Right hindlimb (tissue), 1 donor: Measurements from ENCODE around the gene FOXJ3.

Source experiments
- DNase-seq: peaks from one replicate; pipeline ENCODE4 v3.0.0-alpha.2; 2018

The FOXJ3 gene

GRCh38 chr1:42333662-42334239 is 1.3 kb downstream of the FOXJ3 start:
- no peak for DNase-seq

DNA sequence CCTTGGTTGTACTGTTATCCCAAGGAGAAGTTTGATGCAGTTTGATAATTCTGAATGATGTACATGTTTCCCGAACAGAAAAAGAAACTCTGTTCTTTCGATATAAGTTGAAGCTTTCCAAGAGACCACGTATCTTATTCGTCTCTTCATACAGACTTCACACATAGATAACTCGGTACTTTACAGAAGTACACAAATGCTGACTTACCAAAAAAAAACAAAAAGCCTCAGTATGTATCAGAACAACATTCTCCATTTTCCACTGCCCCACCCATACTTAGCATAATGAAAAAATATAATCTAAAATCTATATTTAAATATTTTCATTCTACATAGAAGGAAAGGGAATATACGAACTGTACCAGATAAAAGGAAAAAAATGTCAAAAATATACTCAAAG is 2.2 kb downstream of the FOXJ3 start:
- DNase-seq, result no peak

- DNase-seq, result no peak
These were observed 4.8 kb downstream of the FOXJ3 start for GRCh38 chr1:42330215-42330614.

DNA sequence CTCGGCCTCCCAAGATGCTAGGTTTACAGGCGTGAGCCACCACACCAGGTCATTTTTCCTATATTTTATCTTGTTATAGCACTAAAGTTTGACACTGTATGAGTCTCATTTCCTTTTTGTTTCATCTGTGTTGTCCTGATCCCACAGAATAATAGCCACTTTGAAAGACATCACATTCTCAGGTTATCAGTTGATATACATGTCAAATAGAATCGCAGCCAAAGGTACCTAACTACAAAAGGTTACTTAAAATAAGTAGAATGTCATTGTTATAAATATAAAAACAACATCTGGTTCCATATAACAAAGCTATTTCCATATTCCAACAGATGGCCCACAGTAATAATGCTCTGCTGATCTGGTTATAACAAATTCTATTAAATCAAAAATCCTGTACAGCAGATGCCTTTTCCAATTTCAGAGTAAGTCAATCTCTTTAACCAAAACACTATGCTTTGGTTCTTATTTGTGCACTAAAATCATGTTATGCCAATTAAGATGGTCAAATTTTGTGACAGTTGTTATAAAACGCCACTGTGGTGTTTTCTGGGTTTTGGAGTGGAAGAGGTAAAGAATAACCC is 6.0 kb downstream of the FOXJ3 start:
- DNase-seq, result no peak

- no peak for DNase-seq
These were observed 6.9 kb downstream of the FOXJ3 start for GRCh38 chr1:42328047-42328625.

GRCh38 chr1:42325014-42325402 is 10.0 kb downstream of the FOXJ3 start:
- DNase-seq, result no peak

GRCh38 chr1:42324398-42325013 is 10.5 kb downstream of the FOXJ3 start:
- DNase-seq, result no peak

- no peak for DNase-seq
These were observed 11.5 kb downstream of the FOXJ3 start for GRCh38 chr1:42323551-42323950.

DNA sequence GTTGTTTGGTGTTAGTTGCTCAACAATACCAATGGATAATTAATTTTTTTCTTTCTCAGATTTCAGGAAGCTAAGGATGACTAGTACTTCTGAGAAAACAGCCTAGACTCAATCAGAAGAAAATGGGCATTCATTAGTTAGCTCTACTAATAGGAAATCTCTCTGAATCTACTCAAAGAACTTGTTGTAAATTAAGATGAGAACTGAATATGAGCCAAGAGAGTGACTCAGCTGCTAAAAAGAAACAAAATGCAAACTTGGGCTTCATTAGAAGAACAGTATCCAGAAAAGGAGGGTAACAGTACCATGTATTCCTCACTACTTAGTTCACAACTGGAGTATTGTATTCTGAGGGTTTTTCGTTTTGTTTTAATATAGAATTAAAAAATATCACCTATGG is 12.5 kb downstream of the FOXJ3 start:
- no peak for DNase-seq

DNA sequence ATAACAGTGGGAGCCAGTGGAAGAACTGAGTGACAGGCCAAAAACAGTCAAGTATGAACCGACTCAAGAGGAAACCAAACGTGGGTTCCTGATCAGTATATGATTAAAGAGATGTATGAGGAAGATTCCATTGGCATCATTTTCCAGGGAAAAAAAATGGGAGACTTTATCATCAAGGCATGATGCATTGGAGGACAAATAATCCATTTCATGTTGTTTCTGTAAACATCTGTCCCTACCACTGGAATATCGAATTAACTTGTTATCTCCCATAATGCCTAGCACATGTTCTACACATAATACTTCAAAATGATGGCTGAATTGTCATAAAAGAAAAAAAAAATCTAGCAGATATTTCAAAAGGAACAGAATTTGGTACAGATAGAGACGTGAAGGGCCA is 13.3 kb downstream of the FOXJ3 start:
- DNase-seq, result no peak

DNA sequence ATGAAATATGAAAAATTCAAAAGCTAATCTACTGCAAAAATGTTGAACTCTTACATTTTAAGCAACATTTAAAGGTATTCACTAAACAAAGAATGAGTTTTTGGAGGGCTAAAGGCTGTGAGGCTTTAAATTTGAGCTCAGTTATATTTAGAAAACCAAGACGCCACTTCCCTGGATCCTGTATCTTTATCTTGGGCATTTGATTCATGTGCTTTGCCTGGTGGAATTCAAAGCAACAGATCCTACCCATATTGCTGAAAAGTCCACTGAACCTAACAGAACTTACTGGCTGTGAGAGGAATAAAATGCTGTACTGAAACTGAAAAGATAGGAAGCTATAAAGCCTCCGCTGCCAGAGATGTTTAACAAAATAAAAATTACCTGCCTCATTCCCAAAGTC is 14.3 kb downstream of the FOXJ3 start:
- no peak for DNase-seq

- DNase-seq, result no peak
These were observed 15.1 kb downstream of the FOXJ3 start for GRCh38 chr1:42319871-42320484.

- DNase-seq, result no peak
These were observed 15.7 kb downstream of the FOXJ3 start for GRCh38 chr1:42319128-42319851.

DNA sequence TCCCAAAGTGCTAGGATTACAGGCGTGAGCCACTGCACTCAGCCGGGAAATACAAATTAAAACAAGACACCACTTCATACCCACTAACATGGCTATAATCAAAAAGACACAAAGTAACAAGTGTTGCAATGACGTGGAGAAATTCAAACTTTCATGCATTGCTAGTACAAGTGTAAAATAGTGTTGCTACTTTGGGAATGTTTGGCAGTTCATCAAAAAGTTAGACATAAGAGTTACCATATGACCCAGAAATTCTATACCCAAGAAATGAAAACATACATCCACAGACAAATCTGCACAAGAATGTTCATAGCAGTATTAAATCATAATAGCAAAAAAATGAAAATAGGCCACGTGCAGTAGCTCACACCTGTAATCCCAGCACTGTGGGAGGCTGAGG is 16.4 kb downstream of the FOXJ3 start:
- no peak for DNase-seq

- no peak for DNase-seq
These were observed 17.7 kb downstream of the FOXJ3 start for GRCh38 chr1:42317308-42317707.

DNA sequence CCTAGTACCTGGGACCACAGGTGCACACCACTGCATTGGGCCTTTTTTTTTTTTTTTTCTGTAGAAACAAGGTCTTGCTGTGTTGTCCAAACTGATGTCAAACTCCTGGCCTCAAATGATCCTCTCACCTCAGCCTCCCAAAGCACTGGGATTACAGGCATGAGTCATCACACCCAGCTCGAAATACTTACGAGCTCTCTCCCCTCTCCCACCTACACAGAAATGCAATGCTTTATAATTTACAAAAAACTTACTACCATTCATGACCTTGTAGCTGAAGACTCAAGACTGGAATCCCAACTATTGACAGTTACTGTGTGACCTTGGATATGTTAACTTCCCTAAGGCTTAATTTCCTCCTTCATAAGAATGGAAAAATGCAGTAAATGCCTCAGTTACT is 18.7 kb downstream of the FOXJ3 start:
- no peak for DNase-seq

GRCh38 chr1:42315500-42315899 is 19.5 kb downstream of the FOXJ3 start:
- DNase-seq, result no peak

DNA sequence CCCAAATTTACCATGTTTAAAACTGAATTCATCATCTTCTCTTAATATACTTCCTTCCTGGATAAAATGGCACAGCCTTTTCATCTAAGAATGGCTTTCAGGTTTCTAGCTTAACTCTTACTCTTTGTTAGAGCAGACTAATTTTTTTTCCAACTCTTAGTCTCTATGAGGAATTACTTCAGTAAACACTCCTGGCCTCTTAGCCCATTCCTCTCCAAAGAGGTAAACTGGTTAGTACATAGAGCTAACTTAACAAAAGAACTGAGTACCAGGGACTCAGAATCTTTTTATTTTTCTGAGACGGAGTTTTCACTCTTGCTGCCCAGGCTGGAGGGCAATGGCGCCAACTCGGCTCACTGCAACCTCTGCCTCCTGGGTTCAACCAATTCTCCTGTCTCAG is 21.1 kb downstream of the FOXJ3 start:
- no peak for DNase-seq

DNA sequence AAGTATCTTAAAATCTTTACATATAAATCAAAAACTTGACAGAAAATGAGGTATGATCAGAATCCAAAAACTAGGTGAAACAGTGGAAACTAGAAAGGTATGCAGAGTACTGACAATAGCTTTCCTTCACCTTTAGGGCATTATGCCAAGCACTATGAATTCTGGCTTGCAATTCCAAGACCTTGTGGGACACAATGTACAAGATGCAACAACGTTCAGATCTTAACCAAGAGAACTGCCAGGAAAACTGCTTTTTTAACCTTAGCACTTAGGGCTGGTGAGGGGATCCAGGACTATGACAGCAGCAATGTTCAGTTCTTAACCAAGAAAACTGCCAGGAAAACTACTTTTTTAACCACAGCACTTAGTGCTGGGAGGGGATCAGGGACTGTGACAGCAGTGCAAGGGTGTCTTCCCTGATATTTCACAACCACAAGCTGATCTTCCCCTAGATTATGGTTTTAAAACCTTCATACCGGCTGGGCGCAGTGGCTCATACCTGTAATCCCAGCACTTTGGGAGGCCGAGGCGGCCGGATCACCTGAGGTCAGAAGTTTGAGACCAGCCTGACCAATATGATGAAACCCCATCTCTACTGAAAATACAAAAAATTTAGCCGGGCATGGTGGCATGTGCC is 22.3 kb downstream of the FOXJ3 start:
- DNase-seq, result no peak

DNA sequence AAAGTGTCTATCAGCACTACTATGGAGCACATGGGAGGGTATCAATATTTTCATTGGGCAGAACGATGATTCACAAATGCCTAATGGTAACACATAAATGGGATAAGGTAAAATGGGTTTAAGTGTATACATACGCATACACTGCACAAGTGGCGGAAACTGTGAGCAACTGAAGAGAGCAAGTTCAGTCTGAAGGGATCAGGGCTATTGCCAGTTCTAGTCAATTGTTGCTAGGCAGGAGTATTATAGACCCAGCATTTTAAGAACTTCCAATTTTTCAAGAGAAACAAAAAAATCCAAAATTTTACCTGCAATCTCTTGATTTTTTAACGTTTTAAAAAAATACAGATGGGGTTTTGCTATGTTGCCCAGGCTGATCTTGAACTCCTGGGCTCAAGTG is 23.1 kb downstream of the FOXJ3 start:
- DNase-seq, result no peak

DNA sequence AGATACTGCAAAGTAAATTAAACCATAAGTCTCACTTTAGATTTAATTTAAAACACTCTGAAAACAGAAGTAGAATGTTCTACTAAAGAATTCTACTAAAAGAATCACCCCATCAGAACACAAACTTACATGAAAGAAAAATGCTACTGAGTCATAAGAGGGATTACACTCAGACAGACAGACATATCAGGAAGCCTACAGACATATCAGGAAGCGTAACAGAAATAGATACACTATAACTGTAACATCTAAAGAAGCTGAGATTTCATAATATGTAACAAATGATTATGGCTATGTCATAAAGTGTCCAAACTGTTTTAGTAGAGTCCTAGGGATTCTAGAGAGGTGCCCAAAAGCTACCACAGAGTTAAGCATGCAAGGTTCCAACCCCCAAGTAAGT is 23.9 kb downstream of the FOXJ3 start:
- no peak for DNase-seq

GRCh38 chr1:42306977-42307376 is 28.1 kb downstream of the FOXJ3 start:
- DNase-seq, result no peak

DNA sequence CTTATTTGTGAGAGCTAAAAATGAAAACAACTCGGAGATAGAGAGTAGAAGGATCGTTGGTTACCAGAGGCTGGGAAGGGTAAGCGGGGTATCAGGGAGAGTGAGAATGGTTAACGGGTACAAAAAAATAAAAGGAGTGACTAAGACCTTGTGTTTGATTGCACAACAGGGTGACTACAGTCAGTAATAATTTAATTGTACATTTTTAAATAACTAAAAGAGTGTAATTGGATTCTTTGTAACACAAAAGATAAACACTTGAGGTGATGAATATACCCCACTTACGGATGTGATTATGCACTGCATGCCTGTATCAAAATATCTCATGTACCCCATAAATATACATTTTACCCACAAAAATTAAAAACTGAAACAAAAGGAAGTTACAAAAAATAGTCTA is 29.4 kb downstream of the FOXJ3 start:
- no peak for DNase-seq
